Measurements from ENCODE around the gene ADAM10. TPM values are rescaled to one million over a fixed set of nuclear protein-coding genes. Genes with fewer than 3 reads are reported as not detected.

Gene ADAM10
- total RNA-seq, 2 donors from 2014 or later = 85.3 to 93.0 TPM

- H3K36me3 Mint-ChIP-seq (ENCODE audit: low read depth) = no peaks in the 10 kb centered on the region
- H3K27ac Mint-ChIP-seq = no peak overlapping the region
- no peaks in the 10 kb centered on the region for H3K9me3 Mint-ChIP-seq
- no peaks in the 10 kb centered on the region for H3K27me3 Mint-ChIP-seq
- peaks cover 9% of the 10 kb centered on the region for H3K4me1 Mint-ChIP-seq
- no peak for ATAC-seq (replicated peaks)
- H3K4me3 Mint-ChIP-seq = no peak overlapping the region
Observed at GRCh38 chr15:58566029-58566428, 183.5 kb downstream of the ADAM10 start.

- no peak for ATAC-seq (replicated peaks)
- Mint-ChIP-seq H3K9me3 (no peaks in the 10 kb centered on the region), H3K36me3 (ENCODE audit: low read depth) (no peaks in the 10 kb centered on the region)
Observed at GRCh38 chr15:58565619-58566018, 183.9 kb downstream of the ADAM10 start.

DNA sequence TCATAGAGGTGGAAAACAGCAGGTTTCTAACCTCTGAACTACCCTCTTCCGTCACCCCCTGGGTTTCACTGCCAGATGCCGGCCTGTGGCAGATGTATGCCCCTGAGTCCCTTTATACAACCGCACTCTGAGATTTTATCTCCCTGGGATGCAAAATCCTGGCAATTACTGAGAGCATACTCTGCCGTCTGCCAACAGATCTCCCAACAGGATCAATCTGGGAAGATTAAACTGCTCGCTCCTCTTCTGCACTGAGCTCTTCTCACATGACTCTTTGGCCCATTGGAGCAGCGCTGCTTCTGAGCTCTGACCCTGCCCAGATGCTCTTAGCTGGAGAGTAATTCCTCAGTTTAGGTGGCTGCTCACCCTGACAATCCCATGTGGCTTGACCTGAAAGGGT lies 184.5 kb downstream of the ADAM10 start:
- no peaks in the 10 kb centered on the region for H3K27me3 Mint-ChIP-seq
- H3K9me3 Mint-ChIP-seq = no peaks in the 10 kb centered on the region
- no peak for ATAC-seq (replicated peaks)
- H3K4me3 Mint-ChIP-seq = no peak overlapping the region
- no peaks in the 10 kb centered on the region for H3K36me3 Mint-ChIP-seq (ENCODE audit: low read depth)
- H3K4me1 Mint-ChIP-seq = peaks cover 9% of the 10 kb centered on the region
- H3K27ac Mint-ChIP-seq = peak overlapping the region; percentile 44

More at GRCh38 chr15:58565619-58566018, 183.9 kb downstream of the ADAM10 start:
- H3K27ac Mint-ChIP-seq = no peak overlapping the region
- peaks cover 9% of the 10 kb centered on the region for H3K4me1 Mint-ChIP-seq
- H3K4me3 Mint-ChIP-seq = no peak overlapping the region
- no peaks in the 10 kb centered on the region for H3K27me3 Mint-ChIP-seq

GRCh38 chr15:58562135-58562534 lies 187.4 kb downstream of the ADAM10 start:
- no peak for ATAC-seq (replicated peaks)
- Mint-ChIP-seq H3K4me1 (no peaks in the 10 kb centered on the region), H3K4me3 (no peak overlapping the region), H3K36me3 (ENCODE audit: low read depth) (no peaks in the 10 kb centered on the region), H3K27me3 (no peaks in the 10 kb centered on the region), H3K9me3 (no peaks in the 10 kb centered on the region), H3K27ac (no peak overlapping the region)

DNA sequence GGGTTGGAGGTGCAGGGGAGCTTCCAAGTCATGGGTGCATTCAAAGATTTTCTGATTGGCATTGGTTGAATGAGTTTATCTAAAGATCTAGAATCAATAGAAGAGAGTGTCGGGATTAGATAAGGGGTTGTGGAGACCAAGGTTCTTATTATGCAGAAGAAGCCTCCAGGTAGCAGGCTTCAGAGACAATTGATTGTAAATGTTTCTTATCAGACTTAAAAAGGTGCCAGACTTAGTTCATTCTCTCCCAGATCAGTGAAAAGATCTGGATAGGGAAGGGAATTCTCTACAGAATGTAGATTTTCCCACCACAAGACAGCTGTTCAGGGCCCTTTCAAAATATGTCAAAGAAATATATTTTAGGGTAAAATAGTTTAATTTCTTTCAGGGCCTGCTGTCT lies 188.2 kb downstream of the ADAM10 start:
- no peak overlapping the region for H3K4me3 Mint-ChIP-seq
- H3K4me1 Mint-ChIP-seq = no peaks in the 10 kb centered on the region
- no peak overlapping the region for H3K27ac Mint-ChIP-seq
- H3K36me3 Mint-ChIP-seq (ENCODE audit: low read depth) = no peaks in the 10 kb centered on the region
- H3K9me3 Mint-ChIP-seq = no peaks in the 10 kb centered on the region
- no peak for ATAC-seq (replicated peaks)
- H3K27me3 Mint-ChIP-seq = no peaks in the 10 kb centered on the region

GRCh38 chr15:58559904-58560588 lies 189.5 kb downstream of the ADAM10 start:
- H3K9me3 Mint-ChIP-seq = no peaks in the 10 kb centered on the region
- H3K27ac Mint-ChIP-seq = no peak overlapping the region
- no peaks in the 10 kb centered on the region for H3K36me3 Mint-ChIP-seq (ENCODE audit: low read depth)
- H3K4me3 Mint-ChIP-seq = no peak overlapping the region
- no peaks in the 10 kb centered on the region for H3K27me3 Mint-ChIP-seq
- H3K4me1 Mint-ChIP-seq = no peaks in the 10 kb centered on the region
- ATAC-seq (replicated peaks) = no peak

DNA sequence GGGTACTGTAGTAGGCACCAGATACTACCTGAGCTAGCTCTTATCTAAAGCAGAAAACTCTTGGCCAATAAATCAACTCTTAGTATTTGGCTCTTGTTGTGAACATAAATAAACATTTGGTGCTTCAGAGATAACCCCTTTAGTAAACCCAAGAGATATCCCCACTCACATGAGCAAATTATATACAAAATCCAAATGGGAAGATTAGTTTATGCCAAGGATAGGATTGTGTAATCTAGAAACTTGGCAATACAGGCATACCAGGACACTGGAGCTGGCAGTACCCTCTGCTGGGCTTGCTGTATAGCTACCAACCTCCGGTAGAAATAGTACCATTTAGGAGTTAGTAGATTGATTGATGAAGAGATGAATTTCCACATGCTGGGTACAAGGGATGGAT lies 190.7 kb downstream of the ADAM10 start:
- Mint-ChIP-seq H3K36me3 (ENCODE audit: low read depth) (no peaks in the 10 kb centered on the region), H3K27ac (no peak overlapping the region), H3K4me3 (no peak overlapping the region), H3K27me3 (no peaks in the 10 kb centered on the region), H3K4me1 (no peaks in the 10 kb centered on the region), H3K9me3 (no peaks in the 10 kb centered on the region)
- ATAC-seq (replicated peaks) = no peak

DNA sequence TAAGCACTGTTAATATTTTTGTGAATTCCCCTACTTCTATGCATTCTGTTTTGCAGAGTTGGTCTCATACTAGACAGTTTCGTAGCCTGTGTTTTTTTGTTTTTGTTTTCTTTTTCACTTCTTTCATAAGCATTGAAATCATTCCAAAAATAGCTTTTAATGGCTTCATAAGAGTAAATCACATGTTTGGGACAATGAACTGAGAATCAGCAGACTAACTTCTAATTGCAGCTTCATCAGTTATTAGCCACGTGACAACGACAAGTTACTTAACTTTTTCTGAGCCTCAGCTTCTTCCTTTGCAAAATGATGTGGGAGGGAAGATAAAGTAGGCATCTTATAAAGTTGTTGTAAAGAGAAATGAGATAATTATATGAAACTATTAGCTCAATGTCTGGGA lies 193.0 kb downstream of the ADAM10 start:
- Mint-ChIP-seq H3K9me3 (no peaks in the 10 kb centered on the region), H3K36me3 (ENCODE audit: low read depth) (no peaks in the 10 kb centered on the region), H3K27me3 (no peaks in the 10 kb centered on the region), H3K4me1 (peaks cover 6% of the 10 kb centered on the region), H3K4me3 (no peak overlapping the region), H3K27ac (no peak overlapping the region)
- ATAC-seq (replicated peaks) = no peak

DNA sequence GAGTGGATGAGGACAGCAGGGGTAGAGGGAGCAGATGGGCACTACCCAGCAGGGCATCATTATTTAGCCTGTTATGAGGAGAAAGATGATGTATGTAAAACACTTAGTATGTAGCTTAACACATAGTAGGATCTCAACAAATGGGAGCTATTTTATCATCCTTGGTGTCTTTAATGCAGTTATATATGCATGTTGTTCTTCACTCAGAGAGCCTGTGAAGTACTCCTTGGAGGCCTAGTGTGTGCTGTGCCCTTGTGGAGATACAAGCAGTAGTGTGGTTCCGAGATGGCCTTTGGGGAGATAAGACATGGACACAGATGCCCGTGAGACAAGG lies 193.5 kb downstream of the ADAM10 start:
- ATAC-seq (replicated peaks) = no peak
- H3K27ac Mint-ChIP-seq = no peak overlapping the region
- H3K4me3 Mint-ChIP-seq = no peak overlapping the region
- H3K4me1 Mint-ChIP-seq = peaks cover 12% of the 10 kb centered on the region
- H3K9me3 Mint-ChIP-seq = no peaks in the 10 kb centered on the region
- no peaks in the 10 kb centered on the region for H3K27me3 Mint-ChIP-seq
- no peaks in the 10 kb centered on the region for H3K36me3 Mint-ChIP-seq (ENCODE audit: low read depth)

DNA sequence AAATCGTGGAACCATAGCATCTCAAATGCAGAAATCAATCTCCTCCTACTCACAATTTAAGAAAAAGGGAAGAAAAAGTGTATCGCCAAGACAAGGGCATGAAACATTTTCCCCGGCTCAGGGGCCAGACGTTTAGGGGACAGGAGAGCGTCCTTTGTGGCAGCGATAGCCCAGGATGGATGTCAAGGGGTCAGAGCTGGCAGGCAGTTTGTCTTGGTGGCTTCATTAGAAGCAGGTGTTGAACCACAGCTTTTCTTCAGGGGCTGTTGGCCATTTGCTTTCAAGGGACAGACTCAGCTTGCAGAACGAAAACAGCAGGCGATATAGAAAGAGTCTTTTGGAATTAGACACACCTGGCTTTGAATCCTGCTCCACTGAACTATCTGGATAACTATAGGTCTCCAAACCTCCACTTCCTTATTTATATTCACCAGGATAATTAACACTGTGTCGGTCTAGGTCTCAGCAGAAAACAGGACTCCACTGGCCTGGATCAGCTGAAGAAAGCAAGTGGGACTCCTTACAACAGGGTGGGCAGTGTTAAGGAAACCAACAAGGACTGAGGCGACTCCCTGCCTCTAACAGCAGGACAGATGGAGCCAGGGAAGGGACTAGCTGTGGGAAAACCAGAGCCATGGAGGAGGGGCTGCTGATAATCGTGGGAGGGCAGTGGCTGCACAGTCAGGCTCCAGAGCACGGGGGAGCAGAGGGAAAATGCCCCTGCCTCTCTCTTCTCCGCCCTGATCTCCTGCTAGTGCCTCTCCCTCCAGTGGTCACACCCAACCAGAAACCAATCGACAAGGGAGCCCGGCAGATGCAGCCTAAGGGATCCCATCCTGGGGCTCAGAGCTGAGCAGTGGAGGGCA lies 194.1 kb downstream of the ADAM10 start:
- H3K27me3 Mint-ChIP-seq = no peaks in the 10 kb centered on the region
- peaks cover 14% of the 10 kb centered on the region for H3K4me1 Mint-ChIP-seq
- no peaks in the 10 kb centered on the region for H3K36me3 Mint-ChIP-seq (ENCODE audit: low read depth)
- no peak overlapping the region for H3K4me3 Mint-ChIP-seq
- no peak for ATAC-seq (replicated peaks)
- H3K27ac Mint-ChIP-seq = no peak overlapping the region
- H3K9me3 Mint-ChIP-seq = no peaks in the 10 kb centered on the region

DNA sequence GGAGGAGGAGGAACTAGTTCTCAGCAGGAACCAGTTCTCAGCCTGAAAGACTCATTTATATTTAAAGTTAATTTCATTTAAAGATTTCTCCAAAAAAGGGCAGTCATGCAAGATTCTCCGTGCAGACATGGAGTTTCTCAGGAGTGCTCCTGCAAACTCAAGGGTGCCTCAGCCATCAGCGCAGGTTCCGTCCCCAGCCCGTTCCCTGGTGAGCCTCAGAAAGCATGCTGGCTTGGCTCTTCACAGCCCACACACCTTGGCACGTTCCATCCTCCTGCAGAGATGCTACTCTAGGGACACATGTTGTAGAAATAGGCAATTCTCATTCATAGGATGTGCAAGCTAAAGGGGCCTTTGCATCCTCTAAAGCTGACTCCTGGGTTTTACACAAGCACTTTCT lies 194.7 kb downstream of the ADAM10 start:
- Mint-ChIP-seq H3K4me1 (peaks cover 19% of the 10 kb centered on the region), H3K4me3 (no peak overlapping the region), H3K27me3 (no peaks in the 10 kb centered on the region), H3K36me3 (ENCODE audit: low read depth) (no peaks in the 10 kb centered on the region), H3K9me3 (no peaks in the 10 kb centered on the region), H3K27ac (no peak overlapping the region)
- no peak for ATAC-seq (replicated peaks)

- no peak for ATAC-seq (replicated peaks)
- Mint-ChIP-seq H3K9me3 (no peaks in the 10 kb centered on the region), H3K36me3 (ENCODE audit: low read depth) (no peaks in the 10 kb centered on the region), H3K4me1 (peaks cover 19% of the 10 kb centered on the region), H3K27me3 (no peaks in the 10 kb centered on the region), H3K27ac (no peak overlapping the region), H3K4me3 (no peak overlapping the region)
Observed at GRCh38 chr15:58553365-58553918, 196.1 kb downstream of the ADAM10 start.

GRCh38 chr15:58552505-58553364 lies 196.8 kb downstream of the ADAM10 start:
- Mint-ChIP-seq H3K4me3 (no peak overlapping the region), H3K27me3 (no peaks in the 10 kb centered on the region), H3K36me3 (ENCODE audit: low read depth) (no peaks in the 10 kb centered on the region), H3K4me1 (peaks cover 19% of the 10 kb centered on the region), H3K27ac (peak overlapping the region; percentile 82), H3K9me3 (no peaks in the 10 kb centered on the region)
- no peak for ATAC-seq (replicated peaks)

DNA sequence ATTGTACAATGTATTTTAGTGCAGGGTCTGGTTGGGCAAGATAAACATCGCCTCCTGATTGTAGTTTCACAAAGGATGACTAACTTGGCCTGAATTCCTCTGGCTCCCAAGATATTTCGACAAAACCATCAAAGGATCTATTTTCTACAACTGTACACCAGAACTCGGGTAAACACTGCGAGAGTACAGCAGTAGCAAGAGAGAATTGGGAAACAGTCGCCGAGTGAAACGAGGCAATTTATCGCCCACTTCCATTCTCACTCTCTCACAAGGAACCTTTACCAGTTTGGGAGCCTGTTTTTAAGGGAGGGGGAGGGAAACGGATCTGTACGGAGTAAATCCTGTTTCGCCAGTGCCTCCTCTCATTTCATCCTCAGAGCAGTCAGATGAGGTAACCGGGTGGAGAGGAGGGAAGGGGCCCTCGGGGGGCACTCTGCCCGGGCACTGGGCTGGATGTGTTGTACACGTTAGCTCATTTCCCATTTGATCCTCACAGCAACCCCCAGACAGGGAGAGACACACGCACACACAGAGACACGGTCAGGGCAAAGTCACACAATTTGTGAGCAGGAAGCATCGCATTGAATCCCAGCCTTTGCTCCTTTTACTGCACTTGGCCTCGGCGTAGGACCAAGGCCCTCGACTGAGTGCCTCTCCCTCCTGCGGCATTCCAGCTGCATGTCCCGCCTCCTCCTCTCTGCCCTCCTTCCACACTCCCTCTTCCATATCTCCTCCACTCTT lies 197.6 kb downstream of the ADAM10 start:
- peak overlapping the region; percentile 69 for H3K4me3 Mint-ChIP-seq
- peak overlapping the region; percentile 82 for H3K27ac Mint-ChIP-seq
- H3K36me3 Mint-ChIP-seq (ENCODE audit: low read depth) = no peaks in the 10 kb centered on the region
- H3K4me1 Mint-ChIP-seq = peaks cover 19% of the 10 kb centered on the region
- H3K27me3 Mint-ChIP-seq = no peaks in the 10 kb centered on the region
- no peaks in the 10 kb centered on the region for H3K9me3 Mint-ChIP-seq
- peak; percentile 59 for ATAC-seq (replicated peaks)

Data from activated T-helper 17 cell treated with anti-CD3 and anti-CD28 coated beads, Interleukin-2, amount 50 U/mL, for 72 hours (primary cell).